Breast epithelium (tissue), 3 donors: ENCODE data around the gene PLPP7.

Experiments
- CTCF ChIP-seq, 3 donors: fragments of 450-650 bp; IDR thresholded peaks; one replicate each; pipeline ENCODE4 v1.5.1; 2016 to 2017; ENCODE audit warnings: antibody characterized with exemption in 3 of 3, mild to moderate bottlenecking in 3 of 3, moderate library complexity in 3 of 3
- POLR2A ChIP-seq: fragments of 450-650 bp; IDR thresholded peaks from one replicate; pipeline ENCODE4 v1.6.1; 2016; ENCODE audit warnings: antibody characterized with exemption, mild to moderate bottlenecking, moderate library complexity
- POLR2AphosphoS5 ChIP-seq, 3 donors: sonication (generic); formaldehyde crosslinking; IDR thresholded peaks; one replicate each; pipeline ENCODE4 v1.6.1; 2017; ENCODE audit warnings: antibody characterized with exemption in 3 of 3

- TF ChIP-seq POLR2A, result no peak
- no peak for TF ChIP-seq CTCF (IDR thresholded peaks at IDR 0.05)
- TF ChIP-seq POLR2AphosphoS5 (IDR thresholded peaks at IDR 0.05), result no peak
Observed at GRCh38 chr9:131282175-131282574, 7.3 kb upstream of the PLPP7 start.
